ENCODE data around the gene NTMT1. TPM values are rescaled to one million over a fixed set of nuclear protein-coding genes. Genes with fewer than 3 reads are reported as not detected.

NTMT1 gene
- total RNA-seq, 4 donors from 2014 or later, result 19.6 to 28.4 (median 22.6) TPM

GRCh38 chr9:129627556-129628440, 1.8 kb downstream of the NTMT1 start:
- no peaks in the 10 kb centered on the region for H3K9me3 ChIP-seq
- H3K4me1 ChIP-seq, result peaks cover 22 to 46% of the 10 kb centered on the region in 2 donors
- TF ChIP-seq CTCF (IDR thresholded peaks at IDR 0.05), result no peak

GRCh38 chr9:129628709-129629108, 2.7 kb downstream of the NTMT1 start:
- H3K27me3 ChIP-seq, result no peaks in the 10 kb centered on the region
- no peak for TF ChIP-seq CTCF (IDR thresholded peaks at IDR 0.05)
- peaks cover 22 to 46% of the 10 kb centered on the region in 2 donors for H3K4me1 ChIP-seq
- no peak overlapping the region for H3K27ac ChIP-seq
- H3K9me3 ChIP-seq, result no peaks in the 10 kb centered on the region
- 84 to 88% methylated on average over 6 of the region's 6 CpGs for whole genome bisulfite sequencing, 2 donors
- intact Hi-C loops (cut with DNase I), result no loop called here
- H3K36me3 ChIP-seq, result peaks cover 4 to 6% of the 10 kb centered on the region in 2 donors
- no peak overlapping the region for H3K4me3 ChIP-seq (replicated peaks in 1 of 3)
- no peak for DNase-seq

More at GRCh38 chr9:129627556-129628440, 1.8 kb downstream of the NTMT1 start:
- no peaks in the 10 kb centered on the region for H3K27me3 ChIP-seq
- intact Hi-C loops (cut with DNase I), result no loop called here
- H3K27ac ChIP-seq, result peak overlapping the region in 1 of 3 donors; percentile 70
- 64 to 70% methylated on average over 8 to 11 of the region's 12 CpGs for WGBS, 2 donors
- H3K36me3 ChIP-seq, result peaks cover 0 to under 1% of the 10 kb centered on the region in 2 donors
- no peak overlapping the region for H3K4me3 ChIP-seq (replicated peaks in 1 of 3)
- no peak for DNase-seq

- TF ChIP-seq POLR2A (IDR thresholded peaks at IDR 0.05) (no peak), CTCF (IDR thresholded peaks at IDR 0.05) (no peak)
- Histone ChIP-seq H3K4me1 (peaks cover 22 to 46% of the 10 kb centered on the region in 2 donors), H3K27me3 (no peaks in the 10 kb centered on the region), H3K4me3 (replicated peaks in 1 of 3) (no peak overlapping the region), H3K27ac (no peak overlapping the region), H3K9me3 (no peaks in the 10 kb centered on the region), H3K36me3 (peaks cover 10 to 13% of the 10 kb centered on the region in 2 donors)
- intact Hi-C loops (cut with DNase I), result no loop called here
- no peak for DNase-seq
- WGBS, 2 donors, result 88 to 91% methylated on average over 8 of the region's 8 CpGs
Measured at GRCh38 chr9:129629251-129629820, 3.4 kb downstream of the NTMT1 start.

- Histone ChIP-seq H3K36me3 (peaks cover 25 to 29% of the 10 kb centered on the region in 2 donors), H3K27me3 (no peaks in the 10 kb centered on the region), H3K9me3 (no peaks in the 10 kb centered on the region), H3K4me3 (replicated peaks in 1 of 3) (no peak overlapping the region), H3K27ac (no peak overlapping the region), H3K4me1 (peaks cover 22 to 40% of the 10 kb centered on the region in 2 donors)
- intact Hi-C loops (cut with DNase I), result no loop called here
- TF ChIP-seq CTCF (IDR thresholded peaks at IDR 0.05), result no peak
- TF ChIP-seq POLR2A (IDR thresholded peaks at IDR 0.05), result no peak
- 82 to 84% methylated on average over 21 of the region's 21 CpGs for WGBS, 2 donors
- no peak for DNase-seq
Measured at GRCh38 chr9:129630967-129631673, 5.2 kb downstream of the NTMT1 start.

Measured in thyroid gland (tissue), 4 donors.